GM21737 (cell line): ENCODE results near the gene MLLT10.
"Not testable (repeated sequence)": the region's sequence is repeated elsewhere in the genome, so short reads cannot be mapped to it uniquely, and the experiment has no call there.

Source experiments
- ATAC-seq: cut with Tn5 transposase; IDR thresholded peaks from one replicate; pipeline ENCODE4 v1.9.1; 2021; ENCODE audit warnings: mild to moderate bottlenecking, moderate library complexity; ENCODE audit not compliant: unreplicated experiment

Gene MLLT10

GRCh38 chr10:21527598-21528235 is 6.3 kb upstream of the MLLT10 start:
- no peak for ATAC-seq

- ATAC-seq, result no peak
Measured at GRCh38 chr10:21528236-21529031, 5.6 kb upstream of the MLLT10 start.

GRCh38 chr10:21529032-21529910 is 4.8 kb upstream of the MLLT10 start:
- ATAC-seq, result no peak

GRCh38 chr10:21530168-21530567 is 3.9 kb upstream of the MLLT10 start:
- ATAC-seq, result no peak

GRCh38 chr10:21530641-21531040 is 3.4 kb upstream of the MLLT10 start:
- no peak for ATAC-seq

- ATAC-seq, result no peak
Measured at GRCh38 chr10:21531164-21531563, 2.9 kb upstream of the MLLT10 start.

- ATAC-seq, result no peak
Measured at GRCh38 chr10:21532694-21533466, 1.2 kb upstream of the MLLT10 start.

- ATAC-seq, result no peak
Measured at GRCh38 chr10:21534280-21534586, 201 bp downstream of the MLLT10 start.

- ATAC-seq, result peak; percentile 15
Measured at GRCh38 chr10:21534604-21535493, 817 bp downstream of the MLLT10 start.

- no peak for ATAC-seq
Measured at GRCh38 chr10:21535494-21535965, 1.5 kb downstream of the MLLT10 start.

GRCh38 chr10:21535976-21536375 is 1.9 kb downstream of the MLLT10 start:
- not testable (repeated sequence) for ATAC-seq

GRCh38 chr10:21536874-21537273 is 2.8 kb downstream of the MLLT10 start:
- no peak for ATAC-seq

- ATAC-seq, result not testable (repeated sequence)
Measured at GRCh38 chr10:21540701-21541100, 6.7 kb downstream of the MLLT10 start.

GRCh38 chr10:21547246-21547645 is 13.2 kb downstream of the MLLT10 start:
- no peak for ATAC-seq

GRCh38 chr10:21552638-21553037 is 18.6 kb downstream of the MLLT10 start:
- no peak for ATAC-seq

GRCh38 chr10:21556527-21556926 is 22.5 kb downstream of the MLLT10 start:
- no peak for ATAC-seq

- not testable (repeated sequence) for ATAC-seq
Measured at GRCh38 chr10:21558984-21559383, 25.0 kb downstream of the MLLT10 start.

- ATAC-seq, result no peak
Measured at GRCh38 chr10:21570761-21571521, 36.9 kb downstream of the MLLT10 start.

GRCh38 chr10:21572578-21572977 is 38.5 kb downstream of the MLLT10 start:
- ATAC-seq, result no peak
